ENCODE data around the gene GRIK4.
"Not testable (repeated sequence)": the region's sequence is repeated elsewhere in the genome, so short reads cannot be mapped to it uniquely, and the experiment has no call there.

The GRIK4 gene

DNA sequence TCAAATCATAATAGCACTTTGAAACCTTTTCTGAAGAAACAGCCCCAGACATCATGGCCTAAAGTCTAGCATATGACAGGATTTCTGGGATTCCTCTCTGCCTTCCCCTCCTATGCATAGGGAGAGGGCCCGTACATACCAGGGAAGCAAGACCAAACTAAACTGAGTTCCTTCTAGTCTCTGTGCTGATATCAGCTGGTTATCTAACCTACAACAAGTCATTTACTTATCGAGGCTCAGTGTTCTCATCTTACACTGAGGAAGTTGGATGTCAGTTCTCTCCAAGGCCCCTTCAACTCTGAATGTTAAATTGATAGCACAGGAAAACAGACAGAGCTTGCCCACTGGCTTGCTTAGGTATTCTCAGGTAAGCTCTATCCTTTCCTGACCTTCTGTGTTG lies 17.0 kb upstream of the GRIK4 start:
- Histone ChIP-seq H3K27ac (ENCODE audit: low read length) (no peak overlapping the region), H3K27me3 (ENCODE audit: insufficient read depth, low read length) (no peaks in the 10 kb centered on the region), H3K9ac (ENCODE audit: low read depth, low read length) (no peak overlapping the region), H3K4me1 (ENCODE audit: insufficient read depth, low read length) (no peaks in the 10 kb centered on the region), H3K9me3 (ENCODE audit: insufficient read depth, low read depth, low read length) (no peaks in the 10 kb centered on the region), H3K36me3 (ENCODE audit: insufficient read depth, low read depth, low read length) (no peaks in the 10 kb centered on the region), H3K4me3 (ENCODE audit: low read length) (no peak overlapping the region)

DNA sequence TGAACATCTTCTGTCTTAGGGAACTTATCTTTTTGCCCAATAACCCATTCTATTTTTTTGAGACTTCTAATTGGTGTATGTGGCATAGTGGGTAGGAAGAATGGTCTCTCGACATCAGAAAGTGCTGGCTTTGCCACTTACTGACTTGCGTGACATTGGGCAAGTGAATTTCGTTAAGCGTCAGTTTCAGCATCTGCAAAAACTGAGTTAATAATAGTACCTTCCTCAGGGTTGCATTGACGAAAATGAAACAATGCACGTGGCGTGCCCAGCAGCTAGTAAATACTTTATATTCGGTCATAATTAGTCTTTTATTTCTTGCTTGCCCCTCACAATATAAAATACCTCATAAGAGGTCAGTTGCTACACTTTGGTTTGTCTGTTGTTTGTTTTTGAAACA lies 12.5 kb upstream of the GRIK4 start:
- H3K9me3 ChIP-seq (ENCODE audit: insufficient read depth, low read depth, low read length), result no peaks in the 10 kb centered on the region
- no peak overlapping the region for H3K4me3 ChIP-seq (ENCODE audit: low read length)
- no peaks in the 10 kb centered on the region for H3K36me3 ChIP-seq (ENCODE audit: insufficient read depth, low read depth, low read length)
- no peaks in the 10 kb centered on the region for H3K27me3 ChIP-seq (ENCODE audit: insufficient read depth, low read length)
- no peak overlapping the region for H3K27ac ChIP-seq (ENCODE audit: low read length)
- H3K4me1 ChIP-seq (ENCODE audit: insufficient read depth, low read length), result peaks cover 30% of the 10 kb centered on the region
- H3K9ac ChIP-seq (ENCODE audit: low read depth, low read length), result no peak overlapping the region

DNA sequence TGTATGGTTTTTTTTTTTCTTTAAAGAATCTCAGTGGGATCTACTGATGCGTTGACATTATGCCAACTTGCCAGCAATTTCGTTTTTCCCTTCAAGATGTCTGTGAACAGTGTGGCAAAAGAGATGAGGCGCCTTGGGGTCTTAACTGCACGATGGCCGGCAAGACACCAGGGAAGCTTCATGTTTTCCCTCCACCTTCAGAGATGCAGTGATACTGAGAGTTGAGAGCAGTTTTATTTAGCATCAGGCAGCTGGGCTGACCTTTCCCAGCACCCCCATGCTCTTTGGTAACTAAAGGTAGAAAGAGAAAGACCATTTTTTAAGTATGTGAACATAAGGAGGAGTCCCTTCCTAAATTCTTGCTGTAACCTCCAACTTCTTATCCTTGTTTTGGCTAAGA lies 11.7 kb upstream of the GRIK4 start:
- Histone ChIP-seq H3K27ac (ENCODE audit: low read length) (no peak overlapping the region), H3K4me1 (ENCODE audit: insufficient read depth, low read length) (peaks cover 32% of the 10 kb centered on the region), H3K9me3 (ENCODE audit: insufficient read depth, low read depth, low read length) (no peaks in the 10 kb centered on the region), H3K9ac (ENCODE audit: low read depth, low read length) (no peak overlapping the region), H3K4me3 (ENCODE audit: low read length) (no peak overlapping the region), H3K36me3 (ENCODE audit: insufficient read depth, low read depth, low read length) (no peaks in the 10 kb centered on the region), H3K27me3 (ENCODE audit: insufficient read depth, low read length) (no peaks in the 10 kb centered on the region)

DNA sequence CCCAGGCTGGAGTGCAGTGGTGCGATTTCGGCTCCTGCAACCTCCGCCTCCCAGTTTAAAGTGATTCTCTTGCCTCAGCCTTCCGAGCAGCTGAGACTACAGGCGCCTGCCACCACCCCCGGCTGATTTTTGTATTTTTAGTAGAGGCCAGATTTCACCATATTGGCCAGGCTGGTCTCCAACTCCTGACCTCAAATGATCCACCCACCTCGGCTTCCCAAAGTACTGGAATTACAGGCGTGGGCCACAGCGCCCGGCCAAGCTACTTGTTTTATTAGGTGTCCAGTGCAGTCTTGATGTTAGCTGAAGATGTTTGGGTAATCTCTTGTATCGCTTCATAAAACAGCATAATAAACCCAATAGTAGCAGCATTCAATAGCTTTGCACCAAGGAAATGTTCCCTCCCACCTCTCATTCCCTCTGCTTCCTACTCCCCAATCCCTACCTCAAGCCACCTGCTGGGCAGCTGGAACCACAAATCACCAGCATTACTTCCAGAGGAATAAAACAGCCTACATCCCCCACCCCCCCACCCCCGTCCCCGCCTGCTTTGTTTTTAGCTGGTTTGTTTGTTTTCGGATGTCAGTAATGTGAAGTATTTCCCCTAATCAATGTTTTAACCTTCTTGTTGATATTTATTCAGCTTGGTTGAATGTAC lies 11.0 kb upstream of the GRIK4 start:
- H3K36me3 ChIP-seq (ENCODE audit: insufficient read depth, low read depth, low read length), result no peaks in the 10 kb centered on the region
- no peak overlapping the region for H3K27ac ChIP-seq (ENCODE audit: low read length)
- no peak overlapping the region; the same call in 1 of the 2 replicates for H3K9ac ChIP-seq (ENCODE audit: low read depth, low read length)
- peak overlapping the region; percentile 53; the same call in 1 of the 2 replicates for H3K4me3 ChIP-seq (ENCODE audit: low read length)
- H3K9me3 ChIP-seq (ENCODE audit: insufficient read depth, low read depth, low read length), result no peaks in the 10 kb centered on the region
- H3K4me1 ChIP-seq (ENCODE audit: insufficient read depth, low read length), result peaks cover 32% of the 10 kb centered on the region
- H3K27me3 ChIP-seq (ENCODE audit: insufficient read depth, low read length), result no peaks in the 10 kb centered on the region

DNA sequence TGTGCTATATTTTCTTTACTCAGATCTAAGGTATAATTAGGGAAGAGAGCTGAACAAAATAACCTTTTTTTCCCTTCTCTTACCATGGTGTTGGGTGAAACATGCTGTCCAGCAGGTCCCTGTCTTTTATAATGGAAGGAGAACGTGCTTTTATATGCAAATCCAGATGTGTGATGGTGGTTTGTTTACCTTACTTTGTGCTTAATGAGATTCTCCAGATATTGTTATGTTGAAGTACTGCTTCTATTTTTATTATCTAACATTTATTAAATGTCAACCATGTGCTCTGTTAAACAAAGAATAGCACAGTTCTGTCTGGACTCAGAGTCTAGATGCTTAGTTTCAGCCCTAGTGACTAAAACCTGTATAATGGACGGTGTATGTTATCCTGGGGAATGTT lies 10.1 kb upstream of the GRIK4 start:
- H3K27me3 ChIP-seq (ENCODE audit: insufficient read depth, low read length), result no peaks in the 10 kb centered on the region
- H3K9ac ChIP-seq (ENCODE audit: low read depth, low read length), result peak overlapping the region; percentile 53; the same call in 1 of the 2 replicates
- no peak overlapping the region for H3K27ac ChIP-seq (ENCODE audit: low read length)
- H3K4me1 ChIP-seq (ENCODE audit: insufficient read depth, low read length), result peaks cover 32% of the 10 kb centered on the region
- no peaks in the 10 kb centered on the region for H3K9me3 ChIP-seq (ENCODE audit: insufficient read depth, low read depth, low read length)
- no peaks in the 10 kb centered on the region for H3K36me3 ChIP-seq (ENCODE audit: insufficient read depth, low read depth, low read length)
- peak overlapping the region; percentile 53 for H3K4me3 ChIP-seq (ENCODE audit: low read length)

DNA sequence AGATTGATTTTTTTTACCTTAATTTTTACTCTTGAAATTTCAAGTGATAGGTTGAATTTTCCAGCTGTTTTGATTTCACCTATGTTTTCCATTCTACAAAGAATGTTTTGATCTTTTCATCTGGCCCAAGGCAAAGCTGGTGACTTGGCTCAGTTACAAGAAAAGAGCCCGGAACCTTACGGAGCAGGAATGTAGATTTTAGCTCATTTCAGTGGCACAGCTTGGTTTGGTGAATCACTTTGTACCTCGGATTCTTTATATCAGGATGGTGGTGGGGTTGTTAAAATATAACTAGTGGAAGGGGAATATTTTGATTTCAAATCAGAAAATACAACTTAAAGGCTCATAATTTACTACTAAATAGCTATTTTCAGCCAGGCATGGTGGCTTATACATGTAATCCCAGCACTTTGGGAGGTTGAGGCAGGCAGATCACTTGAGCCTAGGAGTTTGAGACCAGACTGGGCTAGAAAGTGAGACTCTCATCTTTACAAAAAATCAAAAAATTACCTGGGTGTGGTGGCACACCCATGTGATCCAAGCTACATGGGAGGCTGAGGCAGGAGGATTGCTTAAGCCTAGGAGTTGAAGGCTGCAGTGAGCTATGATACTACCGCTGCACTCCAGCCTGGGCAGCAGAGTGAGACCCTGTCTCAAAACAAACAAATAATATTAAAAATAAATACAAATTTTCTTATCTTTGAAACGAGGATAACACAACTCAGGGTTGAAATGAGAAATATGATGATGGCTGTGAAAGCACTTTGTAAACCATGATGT lies 9.4 kb upstream of the GRIK4 start:
- Histone ChIP-seq H3K27ac (ENCODE audit: low read length) (no peak overlapping the region), H3K4me3 (ENCODE audit: low read length) (no peak overlapping the region), H3K27me3 (ENCODE audit: insufficient read depth, low read length) (no peaks in the 10 kb centered on the region), H3K4me1 (ENCODE audit: insufficient read depth, low read length) (peaks cover 32% of the 10 kb centered on the region), H3K9me3 (ENCODE audit: insufficient read depth, low read depth, low read length) (no peaks in the 10 kb centered on the region), H3K9ac (ENCODE audit: low read depth, low read length) (no peak overlapping the region), H3K36me3 (ENCODE audit: insufficient read depth, low read depth, low read length) (no peaks in the 10 kb centered on the region)

DNA sequence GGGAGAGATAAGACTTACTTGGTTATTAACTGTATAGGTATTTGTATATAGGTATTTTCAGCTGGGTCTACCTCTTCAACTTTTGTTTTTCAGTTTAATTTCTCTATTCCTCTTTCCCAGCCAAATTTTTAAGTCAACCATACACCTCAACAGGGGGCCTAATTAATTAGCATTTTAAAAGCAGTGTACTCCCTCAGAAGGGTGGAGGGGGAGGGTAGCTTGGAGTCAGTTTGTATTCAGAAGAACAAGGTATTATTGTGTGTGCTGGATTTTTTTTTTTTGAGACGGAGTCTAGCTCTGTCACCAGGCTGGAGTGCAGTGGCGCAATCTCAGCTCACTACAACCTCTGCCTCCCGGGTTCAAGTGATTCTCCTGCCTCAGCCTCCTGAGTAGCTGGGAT lies 8.0 kb upstream of the GRIK4 start:
- not testable (repeated sequence) for H3K9ac ChIP-seq (ENCODE audit: low read depth, low read length); H3K27ac ChIP-seq (ENCODE audit: low read length); H3K36me3 ChIP-seq (ENCODE audit: insufficient read depth, low read depth, low read length); H3K27me3 ChIP-seq (ENCODE audit: insufficient read depth, low read length); H3K9me3 ChIP-seq (ENCODE audit: insufficient read depth, low read depth, low read length)
- H3K4me1 ChIP-seq (ENCODE audit: insufficient read depth, low read length), result peaks cover 32% of the 10 kb centered on the region
- H3K4me3 ChIP-seq (ENCODE audit: low read length), result peak overlapping the region; percentile 48; the same call in 1 of the 2 replicates

DNA sequence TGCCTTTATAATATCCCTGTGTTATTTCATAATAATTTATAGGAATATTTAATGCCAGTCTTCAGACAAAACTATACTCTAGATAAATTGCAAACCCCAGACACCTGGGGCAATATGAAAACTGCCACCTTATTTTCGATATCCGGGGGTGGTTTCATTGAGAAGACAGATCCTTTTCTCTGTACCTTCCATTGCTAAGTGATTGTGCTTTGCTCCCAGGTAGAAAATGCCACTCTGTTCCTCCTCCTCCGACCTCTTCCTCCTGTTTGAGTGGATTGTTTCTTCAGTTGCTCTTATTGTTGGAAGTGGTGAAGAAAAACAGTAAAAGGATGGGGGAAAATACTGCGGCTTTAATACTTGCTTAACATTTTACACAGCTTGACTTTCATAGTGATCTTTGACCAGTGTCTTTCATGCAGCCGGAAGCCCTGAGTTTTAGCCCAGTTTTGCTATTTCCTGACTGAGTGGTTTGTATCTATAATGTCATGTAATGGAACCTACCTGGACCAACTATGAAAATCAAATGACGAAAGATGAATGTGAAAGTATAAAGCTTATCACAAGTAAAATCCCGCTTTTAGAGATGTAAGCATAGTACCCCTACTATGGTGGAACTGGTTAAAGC lies 5.6 kb upstream of the GRIK4 start:
- H3K4me1 ChIP-seq (ENCODE audit: insufficient read depth, low read length), result peaks cover 23% of the 10 kb centered on the region
- H3K36me3 ChIP-seq (ENCODE audit: insufficient read depth, low read depth, low read length), result no peaks in the 10 kb centered on the region
- H3K9ac ChIP-seq (ENCODE audit: low read depth, low read length), result no peak overlapping the region
- no peak overlapping the region for H3K27ac ChIP-seq (ENCODE audit: low read length)
- H3K27me3 ChIP-seq (ENCODE audit: insufficient read depth, low read length), result peaks cover 13% of the 10 kb centered on the region
- H3K4me3 ChIP-seq (ENCODE audit: low read length), result no peak overlapping the region
- no peaks in the 10 kb centered on the region for H3K9me3 ChIP-seq (ENCODE audit: insufficient read depth, low read depth, low read length)

DNA sequence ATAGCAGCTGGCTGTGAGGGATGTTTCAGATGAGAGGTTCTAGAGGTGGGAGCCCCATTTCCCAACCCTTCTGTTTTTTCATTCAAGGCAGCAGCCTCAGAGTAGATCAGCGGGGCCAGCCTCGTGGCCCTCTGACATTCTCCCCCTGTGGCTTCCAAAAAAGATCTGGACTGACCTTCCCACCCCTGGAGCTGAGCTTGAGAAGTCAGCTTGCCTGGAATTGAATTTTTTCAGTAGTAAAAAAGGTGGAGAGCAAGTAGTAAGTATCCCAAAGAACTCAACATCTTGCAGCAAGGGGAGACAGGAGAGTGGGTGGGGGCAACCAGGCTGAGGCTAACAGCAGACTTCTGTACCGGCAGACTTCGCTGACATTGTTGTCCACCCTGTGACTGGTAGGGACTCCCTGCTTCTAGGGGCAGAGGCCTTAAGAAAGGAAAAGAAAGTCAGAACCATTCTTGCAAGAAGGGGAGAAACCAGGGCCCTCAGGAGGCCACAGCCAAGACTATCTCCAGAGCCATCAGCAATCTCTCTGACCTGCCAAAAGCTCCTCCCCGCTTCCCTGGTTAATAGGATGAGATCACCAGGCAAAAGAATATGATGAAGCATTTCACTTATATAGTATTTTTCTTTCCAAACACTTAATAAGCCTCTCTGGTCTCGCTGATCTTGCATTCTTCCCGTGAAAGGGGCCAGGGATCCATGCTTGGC lies 2.0 kb upstream of the GRIK4 start:
- Histone ChIP-seq H3K27ac (ENCODE audit: low read length) (no peak overlapping the region), H3K36me3 (ENCODE audit: insufficient read depth, low read depth, low read length) (no peaks in the 10 kb centered on the region), H3K4me1 (ENCODE audit: insufficient read depth, low read length) (no peaks in the 10 kb centered on the region; the same call in 1 of the 2 replicates), H3K9me3 (ENCODE audit: insufficient read depth, low read depth, low read length) (no peaks in the 10 kb centered on the region), H3K4me3 (ENCODE audit: low read length) (no peak overlapping the region), H3K27me3 (ENCODE audit: insufficient read depth, low read length) (peaks cover 40% of the 10 kb centered on the region), H3K9ac (ENCODE audit: low read depth, low read length) (no peak overlapping the region)

DNA sequence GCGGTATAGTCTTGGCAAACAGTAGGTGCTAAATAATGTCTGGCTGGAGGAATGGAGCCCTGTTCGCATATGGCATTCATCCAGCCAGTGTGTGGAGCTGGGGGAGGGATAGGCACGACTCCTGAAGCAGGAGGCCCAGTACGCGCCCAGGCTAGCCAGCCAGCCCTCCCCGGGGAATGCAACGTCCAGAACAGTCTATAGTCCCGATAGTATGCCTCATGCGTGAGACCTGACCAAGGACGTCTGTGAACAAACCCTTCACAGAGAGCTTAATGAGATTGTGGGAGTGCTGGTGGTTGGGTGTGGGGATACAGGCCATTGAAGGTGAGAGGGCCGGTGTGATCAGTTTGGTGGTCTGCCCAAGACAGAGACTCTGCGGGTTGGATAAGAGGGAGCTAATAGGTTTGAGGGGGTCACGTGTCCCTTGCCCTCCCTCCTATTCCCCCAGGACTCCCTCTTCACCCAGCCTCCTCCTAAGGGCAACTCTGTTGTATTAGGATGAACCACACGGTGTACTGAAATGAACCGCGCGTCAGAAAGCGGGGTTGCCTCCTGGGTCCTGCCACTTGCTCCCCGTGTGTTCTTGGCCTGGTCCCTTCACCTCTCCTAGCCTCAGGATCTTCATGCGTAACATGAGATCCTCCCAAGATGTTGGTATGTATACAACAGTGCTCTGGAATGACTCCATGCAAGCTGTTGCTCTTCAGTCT lies 987 bp upstream of the GRIK4 start:
- no peaks in the 10 kb centered on the region for H3K9me3 ChIP-seq (ENCODE audit: insufficient read depth, low read depth, low read length)
- H3K27me3 ChIP-seq (ENCODE audit: insufficient read depth, low read length), result peaks cover 50% of the 10 kb centered on the region
- H3K4me3 ChIP-seq (ENCODE audit: low read length), result no peak overlapping the region
- no peak overlapping the region for H3K27ac ChIP-seq (ENCODE audit: low read length)
- no peaks in the 10 kb centered on the region for H3K36me3 ChIP-seq (ENCODE audit: insufficient read depth, low read depth, low read length)
- no peak overlapping the region for H3K9ac ChIP-seq (ENCODE audit: low read depth, low read length)
- H3K4me1 ChIP-seq (ENCODE audit: insufficient read depth, low read length), result no peaks in the 10 kb centered on the region
